GM18873 (cell line): ENCODE measurements around the gene RNFT2.

Experiments used
- ATAC-seq: cut with Tn5 transposase; IDR thresholded peaks from one replicate; pipeline ENCODE4 v1.9.1; 2021; ENCODE audit warnings: mild to moderate bottlenecking, moderate library complexity, moderate number of reproducible peaks; ENCODE audit not compliant: unreplicated experiment, low FRiP score

RNFT2 gene

GRCh38 chr12:116891019-116891418 is 152.9 kb downstream of the RNFT2 start:
- ATAC-seq: no peak

DNA sequence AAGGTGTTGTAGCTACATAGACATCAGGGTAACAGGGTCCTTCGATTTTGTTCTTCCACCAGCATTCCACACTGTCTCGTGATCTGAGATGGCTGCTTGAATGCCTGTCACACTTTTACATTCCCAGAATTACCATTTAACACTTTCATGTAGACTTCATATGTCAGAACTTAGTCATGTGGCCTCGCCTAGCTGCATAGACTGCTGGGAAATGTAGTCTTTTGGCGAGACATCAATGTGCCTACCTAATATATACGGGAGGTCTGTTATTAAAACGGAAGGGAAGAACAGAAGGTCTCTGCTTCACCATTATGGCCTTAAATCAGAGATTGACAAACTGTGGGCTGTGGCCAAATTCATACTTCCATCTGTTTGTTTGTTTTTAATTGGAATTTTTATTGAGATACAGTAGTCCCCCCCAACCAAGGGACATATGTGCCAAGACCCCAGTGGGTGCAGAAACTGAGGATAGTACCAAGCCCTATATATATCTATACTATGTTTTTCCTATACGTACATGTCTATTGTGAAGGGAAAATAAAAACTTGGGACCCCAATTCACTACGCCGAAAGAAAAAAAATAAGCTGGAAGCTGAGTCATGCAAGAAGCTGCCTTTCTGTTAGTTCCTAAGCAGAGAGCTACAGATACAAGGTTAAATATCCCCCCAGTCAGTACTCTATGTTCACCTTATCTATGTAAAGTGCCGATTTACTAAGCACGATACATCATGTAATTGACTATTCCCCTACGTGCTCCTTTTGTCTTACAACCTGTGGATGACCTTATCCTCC is 154.4 kb downstream of the RNFT2 start:
- no peak for ATAC-seq

GRCh38 chr12:116894913-116895312 is 156.8 kb downstream of the RNFT2 start:
- no peak for ATAC-seq

GRCh38 chr12:116896411-116896924 is 158.4 kb downstream of the RNFT2 start:
- ATAC-seq: no peak

DNA sequence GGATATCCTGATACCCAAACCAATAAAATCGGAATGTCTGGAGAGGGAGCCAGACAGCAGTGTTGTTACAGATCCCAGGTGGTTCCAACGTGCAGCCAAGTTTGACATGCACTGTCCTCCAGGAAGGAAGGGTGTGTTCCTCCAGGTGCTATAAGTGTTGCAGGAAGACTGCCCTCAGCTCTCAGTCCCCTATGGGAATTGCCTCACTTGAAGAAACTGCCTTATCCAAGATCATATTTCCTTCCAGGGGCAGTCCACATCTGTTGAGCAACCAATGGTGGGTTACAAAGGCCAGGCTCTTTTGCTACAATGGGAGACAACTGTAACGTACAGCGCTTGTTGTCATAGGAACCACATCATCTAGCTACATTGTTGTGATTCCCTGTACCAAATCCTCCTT is 159.4 kb downstream of the RNFT2 start:
- ATAC-seq: no peak

- ATAC-seq: no peak
Measured at GRCh38 chr12:116898669-116899068, 160.6 kb downstream of the RNFT2 start.

DNA sequence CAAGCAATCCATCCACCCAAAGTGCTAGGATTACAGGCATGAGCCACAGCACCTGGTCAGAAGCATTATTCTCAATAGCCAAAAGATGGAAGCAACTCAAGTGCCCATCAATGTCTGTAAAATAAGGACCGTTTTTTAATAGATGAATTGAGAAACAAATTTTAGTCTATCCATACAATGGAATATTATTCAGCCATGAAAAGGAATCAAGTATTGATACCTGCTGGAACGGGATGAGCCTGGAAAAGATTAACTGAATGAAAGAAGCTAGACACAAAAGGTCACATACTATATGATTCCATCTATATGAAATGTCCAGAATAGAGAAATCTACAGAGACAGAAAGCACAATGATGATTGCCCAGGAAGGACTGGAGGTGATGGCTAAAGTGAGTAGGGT is 163.5 kb downstream of the RNFT2 start:
- ATAC-seq: no peak
